Endothelial cell of umbilical vein (primary cell): Measurements from ENCODE around the gene CCDC117.

ENCODE experiments used
- EZH2 ChIP-seq: IDR thresholded peaks from 2 replicates; pipeline ENCODE4 v1.6.1; 2012; ENCODE audit warnings: borderline replicate concordance, low read depth, mild to moderate bottlenecking, moderate library complexity, low read length, inconsistent platforms; ENCODE audit not compliant: severe bottlenecking
- FOS ChIP-seq: IDR thresholded peaks from 2 replicates; pipeline ENCODE4 v1.6.1; 2011; ENCODE audit warnings: mild to moderate bottlenecking, low read length, moderate library complexity, borderline replicate concordance; ENCODE audit not compliant: insufficient read depth
- JUN ChIP-seq: IDR thresholded peaks from 2 replicates; pipeline ENCODE4 v1.6.1; 2011; ENCODE audit warnings: borderline replicate concordance, low read depth; ENCODE audit not compliant: insufficient read length, insufficient read depth
- MYC ChIP-seq: IDR thresholded peaks from one replicate; pipeline ENCODE4 v1.6.1; 2011; ENCODE audit warnings: mild to moderate bottlenecking, low read depth, low read length
- POLR2A ChIP-seq: IDR thresholded peaks from 2 replicates; pipeline ENCODE4 v1.6.1; 2012; ENCODE audit warnings: low read depth, mild to moderate bottlenecking, control low read depth, low read length
- POLR2AphosphoS5 ChIP-seq: IDR thresholded peaks from 2 replicates; pipeline ENCODE4 v1.6.1; 2012; ENCODE audit warnings: low read depth, mild to moderate bottlenecking, control low read depth, low read length, moderate library complexity; ENCODE audit not compliant: insufficient read depth
- TF ChIP-seq, protein P1 (sequence below), 2 donors: IDR thresholded peaks; 1 replicate in 1 of 2; 2 replicates in 1 of 2; pipeline ENCODE4 v1.5.1; 2011; ENCODE audit warnings: low read length in 2 of 2, mild to moderate bottlenecking in 2 of 2, moderate library complexity in 2 of 2, control low read depth in 1 of 2, inconsistent platforms in 1 of 2, low read depth in 1 of 2; ENCODE audit not compliant: insufficient read depth in 1 of 2; ENCODE audit errors: extremely low read depth in 1 of 2
- TF ChIP-seq, protein P2 (sequence below): IDR thresholded peaks from 2 replicates; pipeline ENCODE4 v1.6.1; 2011; ENCODE audit not compliant: insufficient read depth, insufficient read length

DNA sequence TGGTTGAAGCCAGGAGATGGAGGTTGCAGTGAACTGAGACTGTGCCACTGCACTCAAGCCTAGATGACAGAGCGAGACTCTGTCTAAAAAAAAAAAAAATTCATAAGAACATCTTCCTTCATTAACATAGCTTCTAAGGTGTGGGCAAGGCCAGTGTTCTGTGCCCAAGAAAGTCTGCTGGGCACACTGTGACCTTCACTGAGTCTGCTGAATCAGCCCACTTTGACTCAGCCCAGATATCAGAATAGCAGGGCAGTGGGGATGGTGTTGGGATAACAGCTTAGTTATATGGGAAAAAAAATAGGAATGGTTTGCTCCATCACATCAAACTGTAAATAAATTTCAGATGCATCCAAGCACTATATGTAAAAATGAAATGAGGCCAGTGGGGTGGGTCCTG is 60.2 kb downstream of the CCDC117 start:
- TF ChIP-seq EZH2 = no peak
- TF ChIP-seq, protein P1, sequence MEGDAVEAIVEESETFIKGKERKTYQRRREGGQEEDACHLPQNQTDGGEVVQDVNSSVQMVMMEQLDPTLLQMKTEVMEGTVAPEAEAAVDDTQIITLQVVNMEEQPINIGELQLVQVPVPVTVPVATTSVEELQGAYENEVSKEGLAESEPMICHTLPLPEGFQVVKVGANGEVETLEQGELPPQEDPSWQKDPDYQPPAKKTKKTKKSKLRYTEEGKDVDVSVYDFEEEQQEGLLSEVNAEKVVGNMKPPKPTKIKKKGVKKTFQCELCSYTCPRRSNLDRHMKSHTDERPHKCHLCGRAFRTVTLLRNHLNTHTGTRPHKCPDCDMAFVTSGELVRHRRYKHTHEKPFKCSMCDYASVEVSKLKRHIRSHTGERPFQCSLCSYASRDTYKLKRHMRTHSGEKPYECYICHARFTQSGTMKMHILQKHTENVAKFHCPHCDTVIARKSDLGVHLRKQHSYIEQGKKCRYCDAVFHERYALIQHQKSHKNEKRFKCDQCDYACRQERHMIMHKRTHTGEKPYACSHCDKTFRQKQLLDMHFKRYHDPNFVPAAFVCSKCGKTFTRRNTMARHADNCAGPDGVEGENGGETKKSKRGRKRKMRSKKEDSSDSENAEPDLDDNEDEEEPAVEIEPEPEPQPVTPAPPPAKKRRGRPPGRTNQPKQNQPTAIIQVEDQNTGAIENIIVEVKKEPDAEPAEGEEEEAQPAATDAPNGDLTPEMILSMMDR (IDR thresholded peaks at IDR 0.05; ENCODE audit: extremely low read depth in 1 of 2, insufficient read depth in 1 of 2, low read depth in 1 of 2, low read length in 2 of 2) = no peak
- no peak for TF ChIP-seq MYC
- no peak for TF ChIP-seq POLR2A
- no peak for TF ChIP-seq JUN
- no peak for TF ChIP-seq POLR2AphosphoS5
- TF ChIP-seq, protein P2, sequence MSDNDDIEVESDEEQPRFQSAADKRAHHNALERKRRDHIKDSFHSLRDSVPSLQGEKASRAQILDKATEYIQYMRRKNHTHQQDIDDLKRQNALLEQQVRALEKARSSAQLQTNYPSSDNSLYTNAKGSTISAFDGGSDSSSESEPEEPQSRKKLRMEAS = no peak
- no peak for TF ChIP-seq FOS
